ENCODE measurements around the gene PRKCE. TPM values are rescaled to one million over a fixed set of nuclear protein-coding genes. Genes with fewer than 3 reads are reported as not detected.

Gene PRKCE
- total RNA-seq, 1 experiment from 2014 or later = 21.7 TPM

- peaks cover 12% of the 10 kb centered on the region; the same call in 1 of the 2 replicates for H4K20me1 ChIP-seq (ENCODE audit: insufficient read depth)
- H3K79me2 ChIP-seq (ENCODE audit: low read depth) = peaks cover 44% of the 10 kb centered on the region
- BruUV-seq (replicated peaks) = no TSS peak
- peak overlapping the region; percentile 94 for H3K4me3 ChIP-seq
- intact Hi-C loops (cut with micrococcal nuclease; ENCODE audit: unreplicated experiment) = loop anchor here (2.0 to 5.0 kb wide), 3 partner anchors 62 to 271 kb away; no protein-coding TSS in a partner anchor
- no peaks in the 10 kb centered on the region for H3K27me3 ChIP-seq (ENCODE audit: insufficient read depth, low read depth)
- no peaks in the 10 kb centered on the region; the same call in 1 of the 2 replicates for H3K9me3 ChIP-seq (ENCODE audit: insufficient read depth, low read depth)
- ChIA-PET POLR2A (ENCODE audit: unreplicated experiment) (interaction anchor here (0.6 kb wide), 2 partner anchors 304 to 1532 kb away, joined by 3 read pairs; no protein-coding TSS in a partner anchor), CTCF (no interaction called here)
- peaks cover 23% of the 10 kb centered on the region for H3F3A ChIP-seq (ENCODE audit: insufficient read depth, low read depth)
- H3K4me2 ChIP-seq = peak overlapping the region; percentile 86
- no peaks in the 10 kb centered on the region for H3K9me2 ChIP-seq (ENCODE audit: insufficient read depth)
- TF ChIP-seq EZH2 (IDR thresholded peaks at IDR 0.05; ENCODE audit: low read depth) (no peak), CTCF (conservative IDR thresholded peaks at IDR 0.05) (peak; percentile 34; the same call in 1 of the 2 replicates)
- peaks cover 20% of the 10 kb centered on the region for H3K4me1 ChIP-seq (replicated peaks; ENCODE audit: insufficient read depth)
- DNase-seq = peak; percentile 90 to 92
- peak overlapping the region; percentile 67 for H3K27ac ChIP-seq
- no peaks in the 10 kb centered on the region for H3K36me3 ChIP-seq (ENCODE audit: low read depth)
- peak overlapping the region; percentile 94 for H2AFZ ChIP-seq
These were observed 542 bp upstream of the PRKCE start for GRCh38 chr2:45650851-45651414.

DNA sequence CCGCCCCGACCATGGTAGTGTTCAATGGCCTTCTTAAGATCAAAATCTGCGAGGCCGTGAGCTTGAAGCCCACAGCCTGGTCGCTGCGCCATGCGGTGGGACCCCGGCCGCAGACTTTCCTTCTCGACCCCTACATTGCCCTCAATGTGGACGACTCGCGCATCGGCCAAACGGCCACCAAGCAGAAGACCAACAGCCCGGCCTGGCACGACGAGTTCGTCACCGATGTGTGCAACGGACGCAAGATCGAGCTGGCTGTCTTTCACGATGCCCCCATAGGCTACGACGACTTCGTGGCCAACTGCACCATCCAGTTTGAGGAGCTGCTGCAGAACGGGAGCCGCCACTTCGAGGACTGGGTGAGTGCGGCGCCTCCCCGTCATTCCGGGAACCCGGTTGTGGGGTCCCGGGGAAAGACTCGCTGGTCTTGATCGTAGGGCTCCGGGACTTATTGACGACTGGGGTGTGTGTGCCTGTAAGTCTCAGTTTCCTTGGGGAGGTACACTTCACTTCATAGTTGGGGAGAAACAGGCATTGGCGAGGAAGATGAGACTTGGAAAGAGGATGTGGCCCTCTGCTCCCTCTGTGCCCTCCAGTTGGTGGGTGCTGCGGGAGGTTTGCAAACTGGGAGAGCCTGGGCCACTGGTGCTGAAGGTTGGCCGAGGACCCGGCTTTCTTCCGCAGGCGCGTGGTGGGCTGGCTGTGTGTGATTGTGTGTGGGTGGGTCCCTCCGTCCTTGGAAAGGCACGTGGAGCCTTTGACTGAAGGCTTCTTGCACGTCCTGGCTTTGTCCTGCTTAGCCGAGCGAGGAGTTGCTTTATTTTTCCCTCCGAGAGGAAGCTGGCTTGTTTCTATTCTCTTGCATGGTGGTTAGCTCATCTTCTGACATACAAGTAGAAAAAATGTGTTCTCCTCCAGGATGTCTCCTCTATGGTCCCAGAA, 886 bp downstream of the PRKCE start:
- peaks cover 56% of the 10 kb centered on the region for H3K79me2 ChIP-seq (ENCODE audit: low read depth)
- intact Hi-C loops (cut with micrococcal nuclease; ENCODE audit: unreplicated experiment) = loop anchor here (5.0 kb wide), 2 partner anchors 210 to 270 kb away; no protein-coding TSS in a partner anchor
- H3K27me3 ChIP-seq (ENCODE audit: insufficient read depth, low read depth) = no peaks in the 10 kb centered on the region
- no peaks in the 10 kb centered on the region for H3K36me3 ChIP-seq (ENCODE audit: low read depth)
- H3K27ac ChIP-seq = no peak overlapping the region; the same call in 1 of the 2 replicates
- peak overlapping the region; percentile 94 for H3K4me3 ChIP-seq
- H3K9me2 ChIP-seq (ENCODE audit: insufficient read depth) = no peaks in the 10 kb centered on the region
- peaks cover 23% of the 10 kb centered on the region for H3F3A ChIP-seq (ENCODE audit: insufficient read depth, low read depth)
- peak overlapping the region; percentile 89 for H2AFZ ChIP-seq
- CTCF ChIA-PET = interaction anchor here (0.5 to 0.7 kb wide), 2 partner anchors 57 to 109 kb away, joined by 7 read pairs; no protein-coding TSS in a partner anchor
- peaks cover 20% of the 10 kb centered on the region for H3K4me1 ChIP-seq (replicated peaks; ENCODE audit: insufficient read depth)
- DNase-seq = peak; percentile 35 to 50
- TF ChIP-seq EZH2 (IDR thresholded peaks at IDR 0.05; ENCODE audit: low read depth) = no peak
- 0 out of 2 replicates have a peak, but pooled peaks have one; percentile 8 for TF ChIP-seq CTCF (conservative IDR thresholded peaks at IDR 0.05)
- POLR2A ChIA-PET (ENCODE audit: unreplicated experiment) = no interaction called here
- no peaks in the 10 kb centered on the region for H3K9me3 ChIP-seq (ENCODE audit: insufficient read depth, low read depth)
- peaks cover 12% of the 10 kb centered on the region; the same call in 1 of the 2 replicates for H4K20me1 ChIP-seq (ENCODE audit: insufficient read depth)
- BruUV-seq (replicated peaks) = TSS peak; percentile 31
- peak overlapping the region; percentile 86 for H3K4me2 ChIP-seq
